ENCODE measurements around the gene RCC1.

DNA sequence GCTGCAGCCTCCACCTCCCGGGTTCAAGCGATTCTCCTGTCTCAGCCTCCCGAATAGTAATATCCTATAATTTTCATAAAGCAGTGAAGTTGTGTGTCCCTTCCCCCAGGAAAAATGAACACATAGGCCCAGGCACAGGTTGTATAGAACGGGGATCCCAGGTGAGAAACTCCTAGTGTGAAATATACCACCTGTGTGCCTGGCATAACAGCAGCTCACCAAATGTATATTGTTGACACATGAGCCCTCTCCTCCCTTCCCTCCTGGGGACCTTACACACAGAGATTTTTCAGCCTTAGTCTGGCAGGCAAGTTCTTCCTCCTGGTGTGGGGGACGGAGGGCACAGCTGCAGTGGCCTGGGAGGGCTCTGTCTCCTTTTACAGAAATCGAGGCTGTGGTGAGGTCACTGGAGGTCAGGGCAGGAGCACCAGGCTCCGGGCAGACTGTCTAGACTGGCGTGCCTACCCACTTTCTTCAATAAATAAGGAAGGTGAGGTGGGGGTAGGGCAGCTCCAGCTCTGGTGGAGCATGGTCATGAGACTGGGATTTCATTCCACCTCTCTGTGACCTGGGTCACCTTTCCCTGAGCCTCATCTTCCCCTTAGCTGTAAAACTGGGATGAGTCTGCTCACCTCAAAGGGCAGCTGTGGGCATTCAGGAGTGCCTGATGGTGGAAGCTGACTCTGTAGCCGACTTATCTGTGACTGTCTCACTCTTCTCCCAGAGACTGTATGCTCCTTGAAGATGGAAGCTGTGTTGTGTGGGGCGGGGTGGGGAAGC, 14.3 kb downstream of the RCC1 start:
- no peak for TF ChIP-seq POLR2AphosphoS5 (IDR thresholded peaks at IDR 0.05)
- TF ChIP-seq, protein P1, sequence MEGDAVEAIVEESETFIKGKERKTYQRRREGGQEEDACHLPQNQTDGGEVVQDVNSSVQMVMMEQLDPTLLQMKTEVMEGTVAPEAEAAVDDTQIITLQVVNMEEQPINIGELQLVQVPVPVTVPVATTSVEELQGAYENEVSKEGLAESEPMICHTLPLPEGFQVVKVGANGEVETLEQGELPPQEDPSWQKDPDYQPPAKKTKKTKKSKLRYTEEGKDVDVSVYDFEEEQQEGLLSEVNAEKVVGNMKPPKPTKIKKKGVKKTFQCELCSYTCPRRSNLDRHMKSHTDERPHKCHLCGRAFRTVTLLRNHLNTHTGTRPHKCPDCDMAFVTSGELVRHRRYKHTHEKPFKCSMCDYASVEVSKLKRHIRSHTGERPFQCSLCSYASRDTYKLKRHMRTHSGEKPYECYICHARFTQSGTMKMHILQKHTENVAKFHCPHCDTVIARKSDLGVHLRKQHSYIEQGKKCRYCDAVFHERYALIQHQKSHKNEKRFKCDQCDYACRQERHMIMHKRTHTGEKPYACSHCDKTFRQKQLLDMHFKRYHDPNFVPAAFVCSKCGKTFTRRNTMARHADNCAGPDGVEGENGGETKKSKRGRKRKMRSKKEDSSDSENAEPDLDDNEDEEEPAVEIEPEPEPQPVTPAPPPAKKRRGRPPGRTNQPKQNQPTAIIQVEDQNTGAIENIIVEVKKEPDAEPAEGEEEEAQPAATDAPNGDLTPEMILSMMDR (IDR thresholded peaks at IDR 0.05), result no peak
- no peak for TF ChIP-seq EP300 (IDR thresholded peaks at IDR 0.05)
- no peak for TF ChIP-seq POLR2A (IDR thresholded peaks at IDR 0.05)

Data from suprapubic skin (tissue), 4 donors.